Measurements from ENCODE around the gene SYT5. TPM values are rescaled to one million over a fixed set of nuclear protein-coding genes. Genes with fewer than 3 reads are reported as not detected.
"Not testable (repeated sequence)": the region's sequence is repeated elsewhere in the genome, so short reads cannot be mapped to it uniquely, and the experiment has no call there.

The SYT5 gene
- total and polyA plus RNA-seq, 9 donors, result 0.07 to 2.0 (median 0.08) TPM; not detected in 4

GRCh38 chr19:55224679-55225414 is 44.8 kb upstream of the SYT5 start:
- peaks cover 36% of the 10 kb centered on the region for H3K36me3 ChIP-seq (ENCODE audit: control insufficient read depth, insufficient read depth, low read length)
- WGBS (ENCODE audit: insufficient coverage), result 41% methylated on average over 8 of the region's 11 CpGs
- not testable (repeated sequence) for H3K27ac ChIP-seq (ENCODE audit: low read length); DNase-seq; H3K27me3 ChIP-seq (ENCODE audit: control insufficient read depth, insufficient read depth, low read length); H3K4me3 ChIP-seq (ENCODE audit: low read length); H3K9me3 ChIP-seq (replicated peaks; ENCODE audit: control insufficient read depth, low read depth, low read length); H3K4me1 ChIP-seq (ENCODE audit: control insufficient read depth, insufficient read depth, low read length)

GRCh38 chr19:55224038-55224665 is 44.1 kb upstream of the SYT5 start:
- Histone ChIP-seq H3K36me3 (ENCODE audit: control insufficient read depth, insufficient read depth, low read length) (peaks cover 29% of the 10 kb centered on the region), H3K4me3 (ENCODE audit: low read length) (no peak overlapping the region), H3K4me1 (ENCODE audit: control insufficient read depth, insufficient read depth, low read length) (no peaks in the 10 kb centered on the region), H3K27ac (ENCODE audit: low read length) (no peak overlapping the region), H3K9me3 (replicated peaks; ENCODE audit: control insufficient read depth, low read depth, low read length) (no peaks in the 10 kb centered on the region), H3K27me3 (ENCODE audit: control insufficient read depth, insufficient read depth, low read length) (no peaks in the 10 kb centered on the region)
- WGBS (ENCODE audit: insufficient coverage), result 76% methylated on average over 17 of the region's 26 CpGs
- DNase-seq, result no peak

GRCh38 chr19:55223291-55224037 is 43.4 kb upstream of the SYT5 start:
- no peak overlapping the region for H3K27ac ChIP-seq (ENCODE audit: low read length)
- no peaks in the 10 kb centered on the region for H3K4me1 ChIP-seq (ENCODE audit: control insufficient read depth, insufficient read depth, low read length)
- H3K36me3 ChIP-seq (ENCODE audit: control insufficient read depth, insufficient read depth, low read length), result peaks cover 22% of the 10 kb centered on the region
- WGBS (ENCODE audit: insufficient coverage), result 87% methylated on average over 11 of the region's 17 CpGs
- no peak for DNase-seq
- H3K4me3 ChIP-seq (ENCODE audit: low read length), result no peak overlapping the region
- H3K9me3 ChIP-seq (replicated peaks; ENCODE audit: control insufficient read depth, low read depth, low read length), result no peaks in the 10 kb centered on the region
- no peaks in the 10 kb centered on the region for H3K27me3 ChIP-seq (ENCODE audit: control insufficient read depth, insufficient read depth, low read length)

- no peak overlapping the region for H3K4me3 ChIP-seq (ENCODE audit: low read length)
- H3K27me3 ChIP-seq (ENCODE audit: control insufficient read depth, insufficient read depth, low read length), result no peaks in the 10 kb centered on the region
- no peaks in the 10 kb centered on the region for H3K36me3 ChIP-seq (ENCODE audit: control insufficient read depth, insufficient read depth, low read length)
- peaks cover 11% of the 10 kb centered on the region for H3K4me1 ChIP-seq (ENCODE audit: control insufficient read depth, insufficient read depth, low read length)
- DNase-seq, result no peak
- no peaks in the 10 kb centered on the region for H3K9me3 ChIP-seq (replicated peaks; ENCODE audit: control insufficient read depth, low read depth, low read length)
- no peak overlapping the region for H3K27ac ChIP-seq (ENCODE audit: low read length)
- WGBS (ENCODE audit: insufficient coverage), result 68% methylated on average over 8 of the region's 9 CpGs
Measured at GRCh38 chr19:55220525-55220924, 40.4 kb upstream of the SYT5 start.

GRCh38 chr19:55216461-55217198 is 36.5 kb upstream of the SYT5 start:
- DNase-seq, result peak; percentile 91

GRCh38 chr19:55213547-55213946 is 33.5 kb upstream of the SYT5 start:
- Histone ChIP-seq H3K36me3 (ENCODE audit: control insufficient read depth, insufficient read depth, low read length) (no peaks in the 10 kb centered on the region), H3K27ac (ENCODE audit: low read length) (no peak overlapping the region), H3K4me1 (ENCODE audit: control insufficient read depth, insufficient read depth, low read length) (peaks cover 11% of the 10 kb centered on the region), H3K4me3 (ENCODE audit: low read length) (no peak overlapping the region), H3K27me3 (ENCODE audit: control insufficient read depth, insufficient read depth, low read length) (no peaks in the 10 kb centered on the region), H3K9me3 (replicated peaks; ENCODE audit: control insufficient read depth, low read depth, low read length) (peaks cover 6% of the 10 kb centered on the region)
- no peak for DNase-seq
- WGBS (ENCODE audit: insufficient coverage), result 88% methylated on average over 5 of the region's 7 CpGs

More at GRCh38 chr19:55216461-55217198, 36.5 kb upstream of the SYT5 start:
- 3% methylated on average over 23 of the region's 36 CpGs for WGBS (ENCODE audit: insufficient coverage)
- peak overlapping the region; percentile 49 for H3K27ac ChIP-seq (ENCODE audit: low read length)
- H3K4me3 ChIP-seq (ENCODE audit: low read length), result peak overlapping the region; percentile 41
- peaks cover 6% of the 10 kb centered on the region for H3K9me3 ChIP-seq (replicated peaks; ENCODE audit: control insufficient read depth, low read depth, low read length)
- peaks cover 11% of the 10 kb centered on the region for H3K4me1 ChIP-seq (ENCODE audit: control insufficient read depth, insufficient read depth, low read length)
- no peaks in the 10 kb centered on the region for H3K36me3 ChIP-seq (ENCODE audit: control insufficient read depth, insufficient read depth, low read length)
- no peaks in the 10 kb centered on the region for H3K27me3 ChIP-seq (ENCODE audit: control insufficient read depth, insufficient read depth, low read length)

- H3K9me3 ChIP-seq (replicated peaks; ENCODE audit: control insufficient read depth, low read depth, low read length), result peaks cover 6% of the 10 kb centered on the region
- no peaks in the 10 kb centered on the region for H3K27me3 ChIP-seq (ENCODE audit: control insufficient read depth, insufficient read depth, low read length)
- WGBS (ENCODE audit: insufficient coverage), result no CpG with 5 or more reads among the region's 3 CpGs
- no peak overlapping the region for H3K27ac ChIP-seq (ENCODE audit: low read length)
- no peak overlapping the region for H3K4me3 ChIP-seq (ENCODE audit: low read length)
- H3K36me3 ChIP-seq (ENCODE audit: control insufficient read depth, insufficient read depth, low read length), result no peaks in the 10 kb centered on the region
- DNase-seq, result no peak
- peaks cover 11% of the 10 kb centered on the region for H3K4me1 ChIP-seq (ENCODE audit: control insufficient read depth, insufficient read depth, low read length)
Measured at GRCh38 chr19:55212447-55212846, 32.4 kb upstream of the SYT5 start.

GRCh38 chr19:55209693-55210472 is 29.8 kb upstream of the SYT5 start:
- no peak overlapping the region for H3K27ac ChIP-seq (ENCODE audit: low read length)
- 41% methylated on average over 6 of the region's 17 CpGs for WGBS (ENCODE audit: insufficient coverage)
- H3K4me1 ChIP-seq (ENCODE audit: control insufficient read depth, insufficient read depth, low read length), result peaks cover 7% of the 10 kb centered on the region

GRCh38 chr19:55208880-55209692 is 29.0 kb upstream of the SYT5 start, which contains the start of gene PTPRH:
Gene PTPRH (minus strand): TSS chr19:55209501. CDS start chr19:55209433, 68 bp downstream.
- 42% methylated on average over 11 of the region's 18 CpGs for WGBS (ENCODE audit: insufficient coverage)
- peaks cover 6% of the 10 kb centered on the region for H3K9me3 ChIP-seq (replicated peaks; ENCODE audit: control insufficient read depth, low read depth, low read length)
- H3K27ac ChIP-seq (ENCODE audit: low read length), result no peak within 1 kb of the TSS
- DNase-seq, result no peak
- H3K27me3 ChIP-seq (ENCODE audit: control insufficient read depth, insufficient read depth, low read length), result peaks cover 3% of the 10 kb centered on the region
- H3K36me3 ChIP-seq (ENCODE audit: control insufficient read depth, insufficient read depth, low read length), result no peaks in the 10 kb centered on the region
- H3K4me1 ChIP-seq (ENCODE audit: control insufficient read depth, insufficient read depth, low read length), result peaks cover 7% of the 10 kb centered on the region
- no peak within 1 kb of the TSS for H3K4me3 ChIP-seq (ENCODE audit: low read length)

More at GRCh38 chr19:55209693-55210472, 29.8 kb upstream of the SYT5 start:
- Histone ChIP-seq H3K27me3 (ENCODE audit: control insufficient read depth, insufficient read depth, low read length) (peaks cover 3% of the 10 kb centered on the region), H3K4me3 (ENCODE audit: low read length) (no peak overlapping the region), H3K36me3 (ENCODE audit: control insufficient read depth, insufficient read depth, low read length) (no peaks in the 10 kb centered on the region), H3K9me3 (replicated peaks; ENCODE audit: control insufficient read depth, low read depth, low read length) (peaks cover 6% of the 10 kb centered on the region)
- DNase-seq, result no peak

Data from muscle of leg (tissue), 11 donors.